ENCODE measurements around the gene HOXC4.
A peak's percentile ranks its signal among the peaks of the same experiment; 100 is the strongest.

Gene HOXC4

DNA sequence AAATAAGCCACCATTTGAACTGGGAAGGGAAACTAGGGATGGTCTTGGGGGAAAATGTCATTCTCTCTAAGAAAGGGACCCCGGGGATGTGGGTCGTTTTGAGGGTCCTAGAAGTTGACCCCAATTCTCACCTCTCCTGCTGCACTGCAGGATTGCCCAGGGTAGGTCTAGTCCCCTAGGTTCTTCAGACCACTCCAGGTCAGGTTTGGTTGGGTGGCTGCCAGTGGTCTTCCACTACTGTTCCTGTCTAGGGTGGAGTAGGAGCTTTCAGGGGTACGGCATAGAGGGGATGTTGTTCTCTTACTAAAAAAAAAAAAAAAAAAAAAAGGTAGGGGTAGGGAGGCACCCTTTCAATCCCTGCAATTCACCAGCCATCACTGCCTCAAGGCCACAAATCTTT lies 37.6 kb upstream of the HOXC4 start:
- DNase-seq, result no peak

DNA sequence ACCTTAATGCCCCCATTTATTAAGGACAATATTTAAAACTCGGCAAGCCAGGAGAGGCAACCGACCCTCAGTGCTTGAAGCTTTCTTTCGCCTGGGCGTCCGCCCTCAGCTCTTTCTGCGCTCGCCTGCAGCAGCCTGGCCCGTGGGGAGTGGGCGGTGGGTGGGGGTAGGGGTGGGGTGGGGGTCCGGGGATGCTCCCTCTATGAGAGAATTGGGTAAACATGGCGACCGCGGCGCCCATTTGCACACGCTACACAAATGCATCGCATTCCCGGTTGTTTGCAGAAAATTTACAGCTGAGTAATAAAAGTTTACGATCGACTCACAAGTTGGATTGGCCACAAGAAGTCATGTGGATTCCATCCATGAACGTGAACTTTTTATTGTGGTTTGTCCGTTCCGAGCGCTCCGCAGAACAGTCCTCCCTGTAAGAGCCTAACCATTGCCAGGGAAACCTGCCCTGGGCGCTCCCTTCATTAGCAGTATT lies 37.1 kb upstream of the HOXC4 start:
- no peak for DNase-seq

DNA sequence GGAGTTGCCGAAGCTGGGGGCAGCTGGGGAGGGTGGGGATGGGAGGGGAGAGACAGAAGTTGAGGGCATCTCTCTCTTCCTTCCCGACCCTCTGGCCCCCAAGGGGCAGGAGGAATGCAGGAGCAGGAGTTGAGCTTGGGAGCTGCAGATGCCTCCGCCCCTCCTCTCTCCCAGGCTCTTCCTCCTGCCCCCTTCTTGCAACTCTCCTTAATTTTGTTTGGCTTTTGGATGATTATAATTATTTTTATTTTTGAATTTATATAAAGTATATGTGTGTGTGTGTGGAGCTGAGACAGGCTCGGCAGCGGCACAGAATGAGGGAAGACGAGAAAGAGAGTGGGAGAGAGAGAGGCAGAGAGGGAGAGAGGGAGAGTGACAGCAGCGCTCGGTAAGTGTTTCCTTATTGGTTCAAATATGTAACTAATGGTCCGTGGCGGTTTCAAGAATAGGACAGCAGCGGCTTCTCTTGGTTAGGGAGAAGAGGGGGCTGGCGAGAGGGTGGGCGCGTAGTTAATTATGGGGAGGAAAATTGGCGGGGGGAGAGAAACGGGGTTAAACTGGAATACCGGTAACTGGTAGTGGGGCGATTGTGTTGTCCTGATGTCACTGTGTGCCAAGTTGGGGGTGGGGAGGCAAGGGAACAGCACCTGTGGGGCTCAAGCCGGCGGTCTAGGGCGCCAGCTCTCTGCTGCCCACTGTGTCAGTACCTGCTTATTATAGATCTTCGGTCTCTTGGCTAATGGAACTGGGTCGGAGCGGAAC lies 36.4 kb upstream of the HOXC4 start:
- no peak for DNase-seq

DNA sequence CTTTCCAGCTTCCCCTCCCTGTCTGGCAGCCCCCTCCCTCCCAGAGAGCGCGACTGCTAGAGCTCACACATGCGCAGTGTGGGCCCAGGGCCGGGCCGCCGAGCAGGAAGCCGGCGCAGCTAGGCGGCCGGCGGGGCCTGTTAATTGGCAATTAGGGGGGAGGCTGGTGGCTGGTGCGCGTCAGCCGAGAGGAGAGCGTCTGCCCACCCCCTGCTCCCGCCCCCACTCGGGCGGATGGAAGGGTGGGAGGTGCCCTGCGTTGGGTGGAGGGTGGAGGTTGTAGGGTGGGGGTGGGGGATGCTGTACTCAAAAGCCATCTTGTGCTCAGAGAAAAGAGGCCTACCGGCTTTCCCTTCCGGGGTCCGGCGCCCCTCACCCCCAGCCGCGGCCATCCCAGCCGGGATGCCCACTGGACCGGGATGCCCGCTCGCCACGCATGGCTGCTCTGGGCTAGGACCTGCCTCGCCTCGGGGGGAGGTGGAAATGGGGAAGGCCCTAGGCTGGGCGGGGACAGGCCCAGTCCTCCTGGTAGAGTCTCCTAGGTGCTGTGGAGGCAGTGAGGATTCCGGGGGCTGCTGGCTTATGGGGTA lies 35.7 kb upstream of the HOXC4 start:
- DNase-seq, result peak; percentile 89

DNA sequence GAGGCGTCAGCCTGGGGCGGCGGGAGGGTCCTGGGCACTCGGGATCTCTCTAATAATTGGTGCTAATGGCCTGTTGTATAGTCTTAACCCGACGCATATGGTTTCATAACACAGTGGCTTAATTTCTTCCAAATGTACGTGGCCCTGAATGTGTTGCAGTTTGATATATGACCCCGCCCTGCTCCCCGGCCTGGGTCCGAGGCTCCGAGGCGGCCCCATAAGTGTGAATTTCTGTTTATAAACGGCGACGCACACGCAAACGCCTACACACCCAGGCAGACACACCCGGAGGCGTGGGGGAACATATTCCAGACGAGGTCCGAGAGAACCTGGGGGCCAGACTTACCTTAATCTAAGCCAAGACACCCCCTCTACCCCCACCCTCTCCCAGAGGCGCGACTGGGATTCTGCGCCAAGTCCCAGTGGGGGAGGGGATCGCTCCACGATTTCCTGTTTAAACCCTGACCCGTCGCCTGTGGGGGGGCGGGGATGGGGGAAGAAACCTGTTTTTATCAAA lies 35.1 kb upstream of the HOXC4 start:
- DNase-seq, result no peak

DNA sequence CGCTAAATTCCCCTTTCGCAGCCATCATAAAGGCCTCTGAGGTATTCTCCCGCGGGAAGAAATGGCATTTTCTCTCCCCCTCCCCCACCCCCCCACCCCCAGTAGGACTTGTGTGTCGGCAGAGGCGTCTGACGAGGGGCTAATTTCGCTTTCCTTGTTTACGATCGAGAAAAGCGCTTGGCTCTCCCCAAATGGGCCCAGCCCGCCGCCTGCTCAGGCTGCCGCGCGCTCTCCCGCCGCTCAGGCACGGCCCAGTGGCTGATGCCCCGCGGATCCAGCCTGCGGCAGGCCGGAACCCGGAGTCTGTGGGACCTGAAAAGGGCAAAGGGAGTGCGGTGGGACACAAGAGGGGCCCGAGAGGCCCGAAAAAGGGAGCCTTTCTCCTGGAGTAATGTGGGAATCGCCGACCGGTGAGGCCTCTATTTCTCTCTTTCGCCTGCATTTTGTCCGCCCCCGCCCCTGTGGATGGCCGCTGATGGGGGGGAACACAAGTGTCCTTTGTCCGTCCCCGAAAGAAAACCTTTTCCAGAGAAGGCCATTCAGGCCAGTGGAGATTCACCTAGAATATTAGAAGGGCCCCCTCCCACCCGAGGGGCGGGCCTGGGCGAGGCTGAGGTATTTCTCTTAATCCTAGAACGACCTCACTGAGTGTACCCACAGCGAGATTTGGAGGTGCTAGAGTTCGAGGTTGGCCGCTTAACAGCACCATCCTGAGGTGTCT lies 34.4 kb upstream of the HOXC4 start:
- DNase-seq, result no peak

DNA sequence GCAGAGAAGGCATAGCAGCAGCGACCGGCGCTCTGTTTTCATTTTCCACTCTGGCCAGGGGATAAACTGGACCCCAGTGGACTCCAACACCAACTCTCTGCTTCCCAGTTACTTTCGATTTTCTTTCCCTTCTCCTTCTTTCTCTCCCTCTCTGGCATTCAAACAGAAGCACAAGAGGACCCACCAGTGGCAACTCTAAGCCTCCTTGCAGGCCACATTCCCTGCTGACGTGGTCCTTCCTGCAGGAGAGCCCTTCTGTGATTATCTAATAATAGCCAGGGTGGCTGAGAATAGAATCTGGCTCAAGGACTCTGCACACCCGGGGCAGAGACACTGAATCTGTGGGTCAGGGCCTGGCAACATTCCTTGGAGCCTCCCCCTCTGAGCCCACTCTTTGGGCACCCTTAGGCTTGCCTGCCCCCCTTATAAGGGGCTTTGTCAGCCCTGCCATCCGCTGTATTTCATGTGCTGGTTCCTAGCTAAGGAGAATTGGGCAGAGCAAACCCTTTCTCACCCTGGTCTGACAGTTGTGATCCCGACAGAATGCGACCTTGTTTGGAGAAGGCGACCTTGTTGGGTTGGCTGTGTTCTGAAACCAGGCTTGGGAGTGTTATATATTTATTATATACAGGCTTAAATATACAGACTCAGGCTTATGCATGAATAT lies 33.6 kb upstream of the HOXC4 start:
- DNase-seq, result no peak

DNA sequence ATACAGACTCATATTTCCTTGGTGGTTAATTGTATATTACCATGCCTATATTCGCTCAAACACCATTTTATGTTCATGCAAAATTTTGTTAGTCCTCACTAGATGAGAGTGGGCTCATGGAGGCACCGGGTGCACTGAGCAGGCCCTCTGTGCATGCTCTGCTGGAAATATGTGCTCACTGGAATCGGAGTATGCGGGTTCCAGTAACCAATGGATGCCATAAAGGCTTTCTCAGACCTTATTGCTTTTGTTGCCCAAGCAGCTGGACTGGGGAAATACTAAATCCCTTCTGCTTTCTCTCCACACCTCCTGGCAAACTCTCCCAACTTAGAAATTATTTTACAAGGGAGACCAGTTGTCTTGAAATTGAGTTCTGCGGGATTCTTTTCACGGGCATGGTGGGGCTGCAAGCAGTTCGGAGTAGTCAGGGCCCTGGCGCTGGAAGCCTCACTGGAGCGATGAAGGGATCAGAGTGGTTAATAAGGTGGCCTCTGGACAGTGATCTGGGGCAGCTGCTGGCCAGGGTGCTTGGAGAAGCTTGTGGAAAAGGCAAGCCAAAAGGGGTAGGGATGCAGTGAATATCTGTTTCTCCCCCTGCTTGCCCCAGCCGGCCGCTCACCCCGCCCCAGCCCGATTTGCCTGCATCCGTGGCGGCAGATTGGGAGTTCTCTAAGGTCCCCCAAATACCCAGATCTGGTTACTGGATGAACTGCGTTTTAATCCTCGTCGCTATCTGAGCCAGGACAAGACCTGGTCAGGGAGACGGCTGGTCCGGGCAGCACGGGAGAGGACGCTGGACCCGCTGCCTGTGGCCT lies 32.8 kb upstream of the HOXC4 start:
- no peak for DNase-seq

DNA sequence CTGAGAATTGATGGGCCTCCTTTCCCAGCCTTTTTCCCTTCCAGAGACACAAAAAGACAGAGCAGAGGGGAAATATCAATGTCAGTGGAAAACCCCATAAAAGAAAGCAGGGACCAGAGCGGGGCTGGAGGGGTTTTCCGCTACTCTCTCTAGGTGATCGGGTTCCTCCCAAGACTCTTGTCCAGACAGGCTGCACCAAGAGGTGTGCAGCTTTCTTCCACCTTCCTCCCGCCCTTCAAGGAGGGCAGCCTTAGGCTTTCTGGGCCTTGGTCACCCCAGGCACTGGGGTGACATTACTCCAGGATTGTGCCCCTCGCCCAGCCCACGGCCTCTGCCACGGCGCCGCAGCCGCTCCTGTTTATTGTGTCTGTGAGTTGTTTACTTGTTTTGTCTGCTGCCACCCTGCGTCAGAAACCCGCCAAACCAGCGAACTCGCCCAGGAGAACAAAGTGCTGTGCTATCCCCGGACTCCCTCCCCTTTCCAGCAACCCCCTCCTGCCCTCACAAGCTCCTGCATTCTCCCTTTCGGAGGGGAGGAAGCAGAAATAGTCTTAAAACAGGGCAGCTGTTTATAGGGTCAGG lies 32.1 kb upstream of the HOXC4 start:
- no peak for DNase-seq

DNA sequence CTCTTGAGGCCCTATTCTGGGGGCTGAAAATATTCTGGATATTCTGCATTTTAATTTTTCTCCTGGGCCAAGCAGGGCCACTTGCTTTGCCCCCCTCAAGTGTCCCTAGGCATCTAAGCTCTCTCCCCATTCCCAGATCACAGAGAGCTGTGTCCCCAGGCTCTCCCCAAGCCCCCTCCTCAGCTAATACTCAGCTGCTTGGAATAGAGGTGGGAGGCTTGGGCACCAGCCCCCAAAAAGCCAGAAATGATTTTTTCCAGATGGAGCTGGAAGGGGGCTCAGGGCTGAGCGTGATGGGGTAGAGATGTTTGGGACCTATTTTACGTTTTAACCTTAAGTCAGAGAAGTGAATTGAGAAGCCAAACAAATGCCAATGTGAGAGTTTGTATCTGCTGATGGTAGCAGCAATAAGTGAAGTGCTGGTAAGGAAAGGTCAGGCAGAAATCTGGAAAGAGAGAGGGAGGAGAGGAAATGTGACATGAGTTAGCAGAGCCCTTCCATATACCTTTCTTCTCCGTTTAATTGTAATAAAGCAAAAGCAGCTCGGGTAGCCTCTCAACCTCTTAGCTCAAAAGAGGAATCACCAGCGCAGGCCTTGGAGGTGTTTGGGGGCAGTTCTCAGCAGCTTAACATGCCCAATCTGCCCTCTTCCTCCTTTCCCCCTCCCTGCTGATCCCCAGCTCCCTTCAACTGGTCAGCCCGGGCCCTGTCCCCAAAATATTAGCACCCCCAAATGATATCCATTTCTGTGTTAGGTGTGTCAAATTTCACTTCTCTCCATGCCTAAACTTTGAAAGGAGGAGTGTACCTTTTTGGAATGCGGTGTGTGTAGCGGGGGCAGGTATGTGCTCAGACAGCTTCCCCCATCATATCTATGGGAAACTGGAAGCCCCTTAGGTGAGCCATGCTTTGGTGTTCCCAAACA lies 30.4 kb upstream of the HOXC4 start:
- DNase-seq, result no peak

DNA sequence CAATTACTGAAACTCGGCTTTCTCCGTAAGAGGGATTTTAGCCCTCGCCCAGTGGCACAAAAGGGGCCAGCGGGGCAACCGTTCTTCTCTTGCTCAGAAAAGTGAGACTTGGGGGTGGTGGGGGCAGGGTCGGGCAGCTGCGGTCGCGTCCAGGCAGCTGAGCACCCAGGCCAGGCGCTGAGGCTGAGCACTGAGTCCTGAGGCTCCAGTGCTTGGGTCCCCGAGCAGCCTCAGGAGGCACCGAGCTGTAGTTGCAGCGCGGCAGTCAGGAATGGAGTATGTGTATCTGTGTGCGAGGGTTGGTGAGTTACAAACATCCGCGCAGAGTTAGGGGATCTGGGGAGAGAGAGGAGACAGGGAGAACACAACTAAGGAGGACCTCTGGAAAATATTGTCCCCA lies 29.5 kb upstream of the HOXC4 start:
- no peak for DNase-seq

DNA sequence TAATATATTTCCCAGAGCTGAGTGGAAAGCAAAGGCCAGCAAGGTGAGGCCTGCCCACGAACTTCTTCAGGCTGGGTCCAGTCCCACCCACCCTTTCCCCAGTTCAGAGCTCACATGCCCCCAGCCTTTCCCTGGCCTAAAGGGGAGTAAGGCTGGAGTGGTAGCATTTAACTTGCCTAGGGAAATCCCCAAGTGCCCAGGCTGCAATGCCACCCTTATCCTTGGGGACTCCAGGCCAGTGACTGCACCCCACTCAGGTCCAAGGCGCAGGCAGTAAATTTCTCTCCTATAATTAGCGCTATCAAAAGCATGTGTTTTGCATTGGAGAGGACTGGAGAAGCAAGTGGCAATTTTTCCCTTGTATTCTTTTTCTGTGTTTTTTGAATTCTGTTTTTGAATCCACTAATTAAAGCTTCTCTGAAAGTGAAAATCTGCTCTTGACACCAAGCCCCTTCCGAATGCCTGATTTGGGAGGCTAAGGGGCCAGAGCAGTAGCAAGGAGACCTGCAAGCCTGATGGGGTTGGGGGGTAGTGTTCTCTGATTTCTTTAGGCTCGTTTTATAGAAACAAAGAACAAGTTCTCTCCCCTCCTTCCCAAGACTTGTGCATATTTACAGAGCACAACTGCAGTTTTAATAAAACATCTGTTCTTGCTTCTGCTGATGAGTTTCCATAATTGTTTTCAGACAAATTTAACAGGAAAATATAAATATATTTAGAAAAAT lies 28.9 kb upstream of the HOXC4 start:
- DNase-seq, result no peak

DNA sequence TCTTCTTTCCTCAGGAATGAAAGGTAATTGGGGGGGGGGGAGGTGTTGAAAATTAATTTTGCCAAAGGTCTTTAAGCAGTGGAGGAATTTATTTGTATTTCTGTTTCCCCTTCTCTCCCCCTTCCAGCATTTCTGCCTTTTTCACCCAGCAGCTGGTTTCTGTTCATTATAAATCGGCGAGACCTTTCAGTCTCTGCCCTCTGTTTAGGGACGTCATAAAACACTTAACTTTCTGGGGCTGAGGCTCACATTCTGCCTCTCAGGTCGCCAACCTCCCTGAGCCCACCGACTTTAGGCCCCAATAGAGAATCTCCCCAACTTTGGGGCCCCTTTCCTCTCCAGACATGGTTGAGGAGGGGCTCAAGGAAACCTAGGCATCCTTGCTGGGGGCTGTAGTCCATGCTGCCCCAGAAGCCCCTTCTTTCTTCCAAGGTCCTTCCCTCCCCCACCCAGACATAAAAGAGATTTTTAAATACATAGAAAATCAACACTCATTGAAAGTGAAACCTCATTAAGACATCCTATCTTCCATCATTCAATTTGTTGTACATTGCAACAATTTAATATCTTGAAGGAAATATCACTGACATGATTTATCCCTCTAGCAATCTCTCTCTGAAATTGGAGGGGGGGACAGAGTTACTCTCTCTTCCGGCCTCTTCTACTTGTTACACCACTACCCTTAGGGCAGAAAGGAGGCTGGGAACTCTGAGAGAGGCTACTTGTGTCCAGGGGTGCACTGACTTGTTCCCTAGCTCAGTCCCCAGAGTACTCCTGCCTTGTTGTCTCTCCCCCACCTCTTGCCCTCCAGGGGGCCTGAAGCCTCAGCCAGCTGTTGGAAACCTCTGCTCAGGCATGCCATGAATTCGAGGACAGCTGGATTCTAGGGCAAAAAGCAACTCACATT lies 27.9 kb upstream of the HOXC4 start:
- DNase-seq, result no peak

DNA sequence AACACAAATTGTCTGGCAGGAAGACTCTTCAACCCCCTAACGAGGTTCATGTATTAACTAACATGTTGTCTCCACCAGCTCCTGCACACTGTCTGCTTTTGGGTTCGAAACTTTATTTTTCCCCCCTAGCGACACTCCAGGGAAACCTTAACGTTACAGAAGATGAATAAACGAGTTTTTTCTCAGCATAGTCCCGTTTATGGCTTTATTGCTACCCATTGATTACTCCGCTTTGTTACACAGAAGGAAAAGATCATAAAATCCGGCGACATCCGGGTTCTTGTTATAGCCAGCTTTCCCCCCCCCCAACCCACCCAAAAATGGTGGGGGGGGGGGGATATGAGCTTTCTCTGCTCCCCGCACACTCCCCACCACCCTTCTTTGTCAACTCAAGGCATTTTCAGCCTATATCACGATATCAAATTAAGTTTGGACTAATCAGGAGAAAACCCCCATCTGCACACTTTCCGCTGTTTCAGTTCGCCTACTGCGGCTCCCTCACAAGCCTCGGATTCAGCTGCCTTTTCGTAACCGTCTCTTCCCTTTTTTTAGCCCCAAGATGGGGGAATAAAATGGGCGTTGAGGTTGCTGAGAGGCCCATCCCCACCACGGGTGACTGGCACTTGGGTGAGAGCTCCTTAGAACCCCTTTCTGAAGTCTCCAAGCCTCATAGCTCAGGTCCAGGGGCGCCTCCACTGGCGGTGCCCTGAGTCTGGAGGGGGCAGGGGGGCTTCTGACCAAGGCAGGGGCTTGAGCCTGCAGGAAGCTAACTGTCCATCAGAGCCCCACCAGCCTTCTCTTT lies 26.8 kb upstream of the HOXC4 start:
- no peak for DNase-seq

DNA sequence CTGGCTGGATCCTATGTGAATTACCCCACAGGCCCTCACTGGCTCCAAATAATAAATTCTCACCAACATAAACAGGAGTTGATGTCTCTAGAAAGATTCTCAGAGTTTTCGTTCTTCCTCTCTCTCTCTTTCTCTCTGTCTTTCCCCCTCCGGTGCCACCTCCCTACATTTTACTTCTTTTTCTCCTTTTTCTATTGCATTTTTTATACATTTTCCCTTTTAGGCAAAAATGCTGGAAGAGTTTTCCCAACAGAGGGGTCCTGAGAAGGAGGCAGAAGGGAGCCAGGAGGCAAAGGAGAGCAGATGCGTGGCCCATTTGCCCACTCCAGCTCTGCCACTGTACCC lies 26.2 kb upstream of the HOXC4 start:
- DNase-seq, result no peak

DNA sequence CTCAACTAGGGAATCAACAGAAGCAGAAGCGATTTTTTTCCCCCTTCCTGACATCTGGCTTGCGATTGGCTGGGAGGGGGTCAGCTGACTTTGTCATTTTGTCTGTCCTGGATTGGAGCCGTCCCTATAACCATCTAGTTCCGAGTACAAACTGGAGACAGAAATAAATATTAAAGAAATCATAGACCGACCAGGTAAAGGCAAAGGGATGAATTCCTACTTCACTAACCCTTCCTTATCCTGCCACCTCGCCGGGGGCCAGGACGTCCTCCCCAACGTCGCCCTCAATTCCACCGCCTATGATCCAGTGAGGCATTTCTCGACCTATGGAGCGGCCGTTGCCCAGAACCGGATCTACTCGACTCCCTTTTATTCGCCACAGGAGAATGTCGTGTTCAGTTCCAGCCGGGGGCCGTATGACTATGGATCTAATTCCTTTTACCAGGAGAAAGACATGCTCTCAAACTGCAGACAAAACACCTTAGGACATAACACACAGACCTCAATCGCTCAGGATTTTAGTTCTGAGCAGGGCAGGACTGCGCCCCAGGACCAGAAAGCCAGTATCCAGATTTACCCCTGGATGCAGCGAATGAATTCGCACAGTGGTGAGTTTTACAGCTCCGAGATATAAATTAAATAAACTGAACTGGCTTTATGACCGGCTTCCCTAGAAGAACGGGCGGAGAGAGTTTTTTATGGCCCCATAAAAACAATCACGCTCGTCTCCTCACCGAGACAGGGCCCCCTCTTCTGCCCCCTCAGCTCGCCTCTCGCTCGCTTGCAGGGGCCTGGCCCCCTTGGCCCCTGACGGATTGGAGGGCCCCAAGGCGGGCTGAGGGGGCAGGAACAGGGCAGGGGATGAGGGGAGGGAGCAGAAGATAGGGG lies 25.1 kb upstream of the HOXC4 start, which contains the start of gene HOXC6:
HOXC6 (plus strand) TSS at position 127 of the 888 bp plus-strand sequence; CDS start at position 209, 82 bp downstream.
- no peak for DNase-seq
